ENCODE data around the gene HMBS.
"Not testable (repeated sequence)": the region's sequence is repeated elsewhere in the genome, so short reads cannot be mapped to it uniquely, and the experiment has no call there.

The HMBS gene

DNA sequence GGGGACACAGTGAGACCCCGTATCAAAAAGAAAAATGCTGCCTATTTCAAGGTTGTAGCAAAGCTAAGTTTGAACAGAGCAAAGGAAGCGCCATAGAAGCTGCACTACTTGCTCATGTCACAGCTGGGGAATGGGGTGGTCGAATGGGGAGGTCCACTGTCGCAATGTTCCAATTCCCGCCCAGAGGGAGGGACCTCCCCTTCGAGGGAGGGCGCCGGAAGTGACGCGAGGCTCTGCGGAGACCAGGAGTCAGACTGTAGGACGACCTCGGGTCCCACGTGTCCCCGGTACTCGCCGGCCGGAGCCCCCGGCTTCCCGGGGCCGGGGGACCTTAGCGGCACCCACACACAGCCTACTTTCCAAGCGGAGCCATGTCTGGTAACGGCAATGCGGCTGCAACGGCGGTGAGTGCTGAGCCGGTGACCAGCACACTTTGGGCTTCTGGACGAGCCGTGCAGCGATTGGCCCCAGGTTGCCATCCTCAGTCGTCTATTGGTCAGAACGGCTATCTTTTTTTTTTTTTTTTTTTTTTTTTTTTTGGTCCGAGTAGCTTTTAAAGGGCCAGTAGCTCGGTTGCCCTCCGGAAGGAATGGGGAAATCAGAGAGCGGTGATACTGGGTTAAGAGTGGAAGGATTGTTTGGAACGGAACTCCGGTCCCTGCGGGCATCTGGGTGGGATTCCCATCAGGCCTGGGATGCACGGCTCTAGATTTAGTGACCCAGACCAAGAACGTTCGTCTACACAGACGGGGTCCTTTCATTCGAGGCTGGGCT lies at the start of gene HMBS:
TSS of gene HMBS (plus strand) at position 219 of the 774 bp plus-strand sequence. CDS start at position 372, 153 bp downstream.
- DNase-seq = peak; percentile 94

DNA sequence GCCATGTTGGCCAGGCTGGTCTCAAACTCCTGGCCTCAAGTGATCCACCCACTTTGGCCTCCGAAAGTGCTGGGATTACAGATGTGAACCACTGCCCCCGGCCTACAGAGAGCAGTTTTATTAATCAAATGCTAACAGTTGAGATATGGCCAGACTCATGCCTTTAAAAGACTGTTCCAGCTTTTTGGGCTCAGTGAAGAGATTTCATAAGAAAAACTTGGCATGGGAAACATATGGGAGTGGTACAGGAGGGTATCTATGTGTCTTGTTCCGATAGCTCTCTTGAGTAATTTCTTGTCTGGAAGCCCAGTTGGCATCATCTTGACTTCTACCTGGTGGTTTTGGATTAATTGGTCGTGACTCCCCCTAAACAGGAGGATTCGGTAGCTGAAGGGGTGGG lies 45.8 kb upstream of the HMBS start:
- DNase-seq = no peak

DNA sequence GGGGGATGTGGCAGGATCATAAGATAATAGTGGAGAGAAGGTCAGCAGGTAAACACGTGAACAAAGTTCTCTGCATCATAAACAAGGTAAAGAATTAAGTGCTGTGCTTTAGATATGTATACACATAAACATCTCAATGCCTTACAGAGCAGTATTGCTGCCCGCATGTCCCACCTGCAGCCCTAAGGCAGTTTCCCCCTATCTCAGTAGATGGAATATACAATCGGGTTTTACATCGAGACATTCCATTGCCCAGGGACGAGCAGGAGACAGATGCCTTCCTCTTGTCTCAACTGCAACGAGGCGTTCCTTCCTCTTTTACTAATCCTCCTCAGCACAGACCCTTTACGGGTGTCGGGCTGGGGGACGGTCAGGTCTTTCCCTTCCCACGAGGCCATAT lies 45.2 kb upstream of the HMBS start:
- not testable (repeated sequence) for DNase-seq

DNA sequence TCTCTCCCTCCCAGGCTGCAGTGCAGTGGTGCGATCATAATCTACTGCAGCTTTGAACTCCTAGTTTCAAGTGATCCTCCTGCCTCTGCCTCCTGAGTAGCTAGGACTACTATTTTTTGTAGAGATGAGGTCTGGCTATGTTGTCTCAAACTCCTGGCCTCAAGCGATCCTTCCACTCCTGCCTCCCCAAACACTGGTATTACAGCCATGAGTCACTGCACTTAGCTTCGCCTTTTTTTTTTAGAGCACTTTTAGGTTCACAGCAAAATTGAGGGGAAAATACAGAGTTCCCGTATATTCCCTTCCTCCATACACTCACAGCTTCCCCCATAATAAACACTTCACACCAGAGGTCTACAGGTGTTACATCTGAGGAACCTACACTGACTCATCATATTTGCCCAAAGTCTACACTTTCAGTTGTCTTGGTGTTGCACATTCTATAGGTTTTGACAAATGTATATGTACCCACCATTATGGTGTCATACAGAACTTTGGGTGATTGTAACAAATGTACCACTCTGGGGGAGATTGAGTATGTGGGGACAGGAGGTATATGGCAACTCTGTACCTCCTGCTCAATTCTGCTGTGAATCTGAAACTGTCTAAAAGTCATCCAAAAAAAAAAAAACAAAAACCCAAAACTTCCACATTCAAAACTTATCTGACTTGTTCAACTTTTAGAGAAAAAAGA lies 42.7 kb upstream of the HMBS start:
- no peak for DNase-seq

DNA sequence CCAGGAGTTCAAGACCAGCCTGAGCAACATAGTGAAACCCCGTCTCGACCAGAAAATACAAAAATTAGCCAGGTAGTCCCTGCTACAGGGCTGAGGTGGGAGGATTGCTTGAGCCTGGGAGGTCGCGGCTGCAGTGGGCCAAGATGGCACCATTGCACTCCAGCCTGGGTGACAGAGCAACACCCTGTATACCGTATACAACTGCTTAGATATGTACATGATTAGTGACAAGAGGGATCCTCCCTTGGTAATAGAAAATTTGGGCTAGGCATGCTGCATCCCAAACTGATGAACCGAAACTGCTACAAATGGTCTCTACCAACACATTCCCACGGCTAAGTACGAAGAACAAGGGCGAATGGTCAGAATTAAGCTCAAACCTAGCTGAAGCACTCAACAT lies 41.8 kb upstream of the HMBS start:
- no peak for DNase-seq

DNA sequence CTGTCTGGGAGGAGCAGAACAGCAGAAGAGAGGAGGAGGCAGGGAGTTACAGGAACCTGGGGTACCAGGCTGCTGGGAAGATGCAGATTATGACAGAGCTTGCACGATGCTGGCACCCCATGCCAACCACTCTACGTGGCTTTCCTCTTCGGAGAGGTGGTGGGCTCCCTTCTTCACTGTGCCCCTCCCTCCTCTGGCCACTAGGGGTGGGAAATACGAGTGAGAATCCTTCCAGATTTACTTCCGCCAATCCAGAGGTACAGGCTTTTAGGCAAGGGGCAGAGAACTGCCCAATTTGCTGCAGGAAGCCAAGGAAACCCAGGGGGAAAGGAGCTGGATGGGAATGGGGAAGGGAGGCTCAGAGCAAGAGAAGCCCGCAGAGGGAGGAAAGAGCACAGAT lies 40.0 kb upstream of the HMBS start:
- no peak for DNase-seq

DNA sequence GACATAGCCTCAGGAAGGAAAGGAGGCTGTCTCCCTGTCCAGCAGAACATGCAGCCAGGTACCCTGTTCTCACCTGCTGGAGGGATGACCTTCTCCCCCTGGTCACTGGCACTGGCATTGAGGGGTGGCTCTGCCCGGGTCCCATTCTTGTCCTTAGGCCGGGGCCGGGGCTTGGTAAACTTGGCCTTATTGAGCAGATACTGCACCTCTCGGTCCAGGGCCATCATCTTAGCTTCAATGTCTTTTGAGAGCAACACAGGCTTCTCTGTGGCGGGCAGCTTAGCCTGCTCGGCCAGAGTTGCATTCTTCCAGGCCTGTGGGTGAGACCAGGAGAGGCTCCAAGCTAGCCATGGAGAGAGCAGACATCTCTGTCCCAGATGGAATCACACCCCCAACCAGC lies 38.2 kb upstream of the HMBS start:
- no peak for DNase-seq

DNA sequence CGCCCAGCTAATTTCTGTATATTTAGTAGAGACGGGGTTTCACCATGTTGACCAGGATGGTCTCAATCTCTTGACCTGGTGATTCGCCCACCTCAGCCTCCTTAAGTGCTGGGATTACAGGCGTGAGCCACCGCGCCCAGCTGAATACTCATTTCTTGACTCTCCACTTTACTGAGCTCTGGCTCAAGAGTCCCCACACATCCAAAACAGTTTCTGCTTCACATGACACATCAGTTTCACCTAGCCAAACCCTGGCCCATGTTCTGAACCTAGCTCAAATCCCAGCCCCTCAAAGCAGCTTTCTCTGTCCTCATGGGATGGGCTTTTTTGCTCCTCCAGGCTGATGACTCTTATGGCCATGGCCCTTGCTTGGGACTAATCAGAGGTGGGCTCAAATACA lies 37.5 kb upstream of the HMBS start:
- no peak for DNase-seq

DNA sequence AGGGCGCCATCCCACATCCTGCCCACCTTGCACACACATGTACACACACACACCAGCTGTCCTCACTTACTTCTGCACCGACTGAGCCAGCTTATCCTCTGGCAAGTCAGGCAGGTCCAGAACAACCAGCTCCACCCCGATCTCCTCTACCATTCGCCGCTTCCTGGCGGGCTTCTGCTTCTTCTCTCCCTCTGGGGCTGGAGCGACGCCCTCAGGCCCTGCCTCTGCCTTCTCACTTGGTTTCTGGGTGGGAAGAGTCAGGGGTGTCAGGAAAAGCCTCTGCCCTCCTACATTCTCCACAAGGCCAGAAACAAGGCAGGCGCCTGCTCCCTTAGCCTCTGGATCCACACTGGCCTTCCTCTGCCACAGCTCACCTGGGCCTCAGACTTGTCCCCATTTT lies 36.0 kb upstream of the HMBS start:
- DNase-seq = no peak

DNA sequence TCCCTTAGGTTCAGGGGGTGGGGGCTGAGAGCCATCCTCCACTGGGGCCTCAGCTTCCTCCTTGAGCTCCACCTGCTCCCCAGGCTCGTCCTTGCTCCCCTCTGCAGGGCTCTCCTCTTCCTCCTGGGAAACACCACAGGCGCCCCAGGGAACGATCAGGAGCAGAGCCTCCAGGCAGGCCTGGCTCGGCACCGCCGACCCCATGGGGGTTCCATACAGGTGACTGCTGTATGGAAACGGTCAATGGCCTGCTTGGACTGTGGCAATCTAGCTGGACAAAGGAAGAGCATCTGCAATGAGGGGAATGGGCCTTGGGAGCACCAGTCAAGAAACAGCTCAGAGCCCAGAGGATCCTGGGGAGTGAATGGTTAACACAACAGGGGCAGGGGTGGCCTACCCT lies 35.6 kb upstream of the HMBS start:
- no peak for DNase-seq

DNA sequence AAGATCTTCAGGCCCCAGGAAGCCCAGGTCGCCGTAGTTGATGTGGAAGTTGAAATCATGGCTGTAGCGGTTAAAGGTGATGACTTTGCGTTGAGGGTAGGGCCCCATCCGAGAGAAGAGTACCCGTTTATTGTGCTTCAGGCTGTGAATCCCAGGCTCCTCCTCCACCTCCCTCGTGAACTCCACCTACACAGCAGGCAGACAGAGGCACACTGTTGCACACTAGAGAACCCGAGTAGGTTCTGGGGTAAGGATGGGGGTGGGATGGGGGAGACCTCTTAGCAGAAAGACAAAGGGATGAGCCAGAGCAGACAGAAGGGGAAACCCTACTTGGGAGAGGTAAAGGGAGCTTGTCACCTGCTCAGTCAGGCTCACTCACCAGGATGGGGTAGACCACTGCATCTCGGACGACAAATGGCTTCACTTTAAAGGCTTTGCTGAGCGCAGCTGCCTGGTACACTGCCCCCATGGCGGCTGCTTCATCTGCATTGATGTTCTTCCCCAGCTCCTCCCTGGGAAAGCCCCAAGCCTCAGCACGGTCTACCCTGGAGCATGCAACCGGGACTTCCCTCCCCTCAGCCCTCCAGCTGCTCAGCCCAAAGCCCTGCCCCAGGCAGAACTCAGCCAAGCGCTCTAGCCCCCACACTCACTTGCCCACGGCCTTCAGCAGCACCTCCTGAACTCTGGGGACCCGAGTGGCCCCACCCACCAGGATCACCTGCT lies 33.1 kb upstream of the HMBS start:
- no peak for DNase-seq

DNA sequence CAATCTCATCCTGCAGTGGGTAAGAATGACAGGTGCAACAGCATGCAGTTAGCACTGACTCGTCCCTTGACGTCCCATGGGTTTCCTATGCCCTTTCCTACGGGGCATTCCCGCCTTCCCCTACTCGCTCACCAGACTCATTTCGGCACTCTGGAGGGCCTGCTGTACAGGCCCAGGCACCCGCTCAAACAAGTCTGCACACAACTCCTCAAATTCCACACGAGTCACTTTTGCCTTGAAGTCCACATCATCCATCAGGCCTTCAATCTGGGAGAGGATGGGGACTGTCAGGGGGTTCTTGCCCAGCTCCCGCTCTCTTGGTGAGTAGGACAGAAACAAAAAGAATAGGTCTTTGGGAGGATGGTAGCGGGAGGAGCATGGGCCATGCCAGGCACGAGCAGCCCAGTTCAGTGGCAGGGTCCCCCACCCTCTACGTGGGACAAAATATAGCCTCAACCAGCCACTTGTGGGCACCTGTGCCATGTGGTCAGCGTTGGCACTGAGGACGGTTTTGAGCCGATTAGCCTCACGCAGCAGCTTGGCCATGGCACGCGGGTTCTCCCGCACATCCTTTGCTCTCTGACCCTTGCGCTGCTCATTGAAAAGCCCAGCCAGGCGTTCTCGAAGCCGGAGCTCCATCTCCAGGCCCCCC lies 32.4 kb upstream of the HMBS start:
- no peak for DNase-seq

DNA sequence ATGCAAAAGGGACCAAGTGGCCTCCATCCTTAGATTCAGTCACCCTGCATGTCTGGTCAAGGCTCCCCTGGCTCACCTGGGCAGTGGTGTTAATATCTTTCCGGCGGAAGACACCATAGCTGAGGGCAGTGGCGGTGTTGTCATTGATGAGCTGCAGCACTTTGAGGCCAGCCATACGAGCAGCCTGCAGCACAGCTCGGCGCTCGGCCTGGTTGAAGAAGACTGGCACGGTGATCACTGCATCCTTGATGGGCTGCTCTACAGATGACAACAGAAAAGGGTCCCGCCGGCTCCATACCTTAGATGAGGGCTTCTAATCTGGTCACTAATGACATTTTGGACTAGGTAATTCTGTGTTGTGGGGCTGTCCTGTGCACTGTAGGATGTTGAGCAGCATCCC lies 30.3 kb upstream of the HMBS start:
- no peak for DNase-seq

DNA sequence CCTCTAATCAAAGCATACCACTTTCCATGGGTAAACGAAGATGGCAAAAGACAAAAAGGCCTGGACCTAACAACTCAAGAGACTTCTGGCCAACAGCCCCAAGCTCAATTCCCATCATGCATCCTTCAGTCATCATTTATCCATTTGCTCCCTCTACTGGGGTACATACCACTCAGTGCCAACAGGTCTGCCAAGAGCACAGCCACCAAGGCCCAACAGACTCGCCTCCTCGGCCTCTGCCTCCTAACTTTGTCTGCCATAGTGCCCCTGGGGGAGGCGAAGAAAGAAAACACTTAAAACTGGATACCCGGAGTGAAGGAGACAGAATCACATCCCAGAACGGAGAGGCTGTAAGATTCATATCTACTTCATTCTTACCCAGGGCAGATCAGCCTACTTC lies 28.8 kb upstream of the HMBS start:
- DNase-seq = peak; percentile 22

DNA sequence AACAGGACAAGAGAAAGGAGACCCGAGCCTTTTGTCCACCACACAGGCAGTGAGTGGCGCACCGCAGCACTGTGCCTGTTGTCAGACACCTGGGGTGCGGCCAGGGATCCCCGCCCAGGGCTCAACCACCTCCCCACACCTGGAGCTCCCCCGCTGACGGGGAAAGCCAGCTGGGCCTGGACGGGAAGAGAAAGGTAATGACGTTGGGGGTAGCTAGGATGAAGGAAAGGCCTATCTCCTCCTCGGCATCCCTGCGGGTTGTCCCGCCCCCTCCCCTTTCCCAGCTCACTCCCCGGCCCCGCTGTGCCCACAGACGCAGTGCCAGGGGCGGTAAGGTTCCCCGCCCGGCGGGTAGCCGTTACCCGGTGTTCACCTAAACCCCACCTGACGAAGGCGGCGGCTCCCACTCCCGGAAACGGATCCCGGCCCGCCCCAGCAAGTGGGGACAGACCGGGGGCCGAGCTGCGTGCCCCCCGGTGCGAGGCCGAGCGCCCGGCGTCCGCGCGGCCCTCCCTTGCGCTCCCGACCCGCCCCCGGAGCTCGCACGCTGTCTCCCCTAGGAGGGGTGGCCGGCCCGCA lies 28.2 kb upstream of the HMBS start:
- DNase-seq = no peak

DNA sequence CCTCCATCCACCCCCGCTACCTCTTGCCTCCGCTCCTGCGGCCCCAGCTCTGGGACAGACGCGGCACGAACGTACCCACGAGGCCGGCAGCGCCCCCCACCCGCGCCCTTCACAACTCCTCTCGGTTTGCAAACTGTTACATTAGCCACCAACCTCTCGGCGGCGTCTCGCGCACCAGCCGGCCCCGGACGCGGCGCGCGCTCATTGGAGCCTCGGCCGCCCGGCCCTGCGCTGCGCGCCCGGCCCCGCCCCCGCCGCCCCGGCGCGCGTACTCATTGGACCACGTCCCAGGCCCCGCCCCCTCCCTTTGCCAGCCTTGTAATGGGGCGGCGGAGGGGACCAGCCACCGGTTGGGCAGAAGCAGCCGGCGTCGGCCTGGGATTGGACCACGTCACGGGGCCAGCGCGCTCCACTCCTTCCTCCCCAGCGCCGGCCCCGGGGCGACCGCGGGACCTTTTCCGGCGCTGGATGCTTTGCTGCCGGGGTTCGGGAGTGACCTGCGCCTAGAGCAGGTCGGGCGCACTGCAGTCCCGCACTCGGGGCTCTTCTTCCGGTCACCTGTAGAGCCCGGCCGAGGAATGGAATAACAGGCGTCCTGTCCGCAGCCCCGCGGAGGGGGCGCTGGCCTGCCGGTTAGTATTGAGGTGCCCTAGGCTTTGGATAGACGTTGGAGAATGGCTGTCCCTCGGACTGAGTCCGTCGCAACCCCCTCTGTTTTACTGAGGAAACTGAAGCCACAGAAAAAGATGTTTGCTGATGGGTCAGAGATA lies 27.5 kb upstream of the HMBS start, which contains the start of gene HYOU1:
TSS of gene HYOU1 (minus strand) at position 206 of the 770 bp plus-strand sequence. CDS start 1,045 bp downstream, outside the sequence.
- DNase-seq = peak; percentile 86

DNA sequence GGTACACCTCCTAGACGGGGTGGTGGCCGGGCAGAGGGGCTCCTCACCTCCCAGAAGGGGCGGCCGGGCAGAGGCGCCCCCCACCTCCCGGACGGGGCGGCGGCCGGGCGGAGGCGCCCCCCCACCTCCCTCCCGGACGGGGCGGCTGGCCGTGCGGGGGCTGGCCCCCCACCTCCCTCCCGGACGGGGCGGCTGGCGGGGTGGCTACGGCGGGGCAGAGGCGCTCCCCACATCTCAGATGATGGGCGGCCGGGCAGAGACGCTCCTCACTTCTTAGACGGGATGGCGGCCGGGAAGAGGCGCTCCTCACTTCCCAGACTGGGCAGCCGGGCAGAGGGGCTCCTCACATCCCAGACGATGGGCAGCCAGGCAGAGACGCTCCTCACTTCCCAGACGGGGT lies 25.6 kb upstream of the HMBS start:
- DNase-seq = not testable (repeated sequence)

DNA sequence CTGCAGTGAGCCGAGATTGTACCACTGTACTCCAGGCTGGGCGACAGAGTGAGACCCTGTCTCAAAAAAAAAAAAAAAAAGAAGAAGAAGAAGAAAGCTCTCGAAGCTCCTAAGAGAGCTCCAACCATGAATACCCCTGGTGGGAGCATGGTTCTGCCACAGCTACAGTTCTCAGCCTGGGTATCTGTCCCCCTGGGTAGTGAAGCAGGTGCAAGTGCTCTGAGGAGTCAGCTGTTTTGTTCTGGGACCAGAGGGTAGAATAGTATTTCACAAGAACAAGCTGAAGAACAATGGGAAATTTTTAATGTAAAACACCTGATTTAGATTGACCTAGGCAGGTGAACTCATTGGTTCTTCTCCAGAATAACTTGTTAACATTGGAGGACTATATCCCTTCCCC lies 23.4 kb upstream of the HMBS start:
- DNase-seq = no peak

DNA sequence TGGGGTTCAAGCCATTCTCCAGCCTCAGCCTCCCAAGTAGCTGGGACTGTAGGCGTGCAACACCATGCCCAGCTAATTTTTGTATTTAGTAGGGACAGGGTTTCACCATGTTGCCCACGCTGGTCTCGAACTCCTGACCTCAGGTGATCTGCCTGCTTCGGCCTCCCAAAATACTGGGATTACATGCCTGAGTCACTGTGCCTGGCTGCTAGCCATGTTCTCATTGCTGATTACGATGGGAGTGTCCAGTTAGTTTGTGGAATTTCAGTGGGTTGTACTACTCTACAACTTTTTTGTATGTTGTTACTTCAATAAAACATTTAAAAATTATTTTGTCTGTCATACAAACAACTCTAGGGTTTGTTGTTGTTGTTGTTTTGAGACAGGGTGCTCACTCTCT lies 21.9 kb upstream of the HMBS start:
- no peak for DNase-seq

DNA sequence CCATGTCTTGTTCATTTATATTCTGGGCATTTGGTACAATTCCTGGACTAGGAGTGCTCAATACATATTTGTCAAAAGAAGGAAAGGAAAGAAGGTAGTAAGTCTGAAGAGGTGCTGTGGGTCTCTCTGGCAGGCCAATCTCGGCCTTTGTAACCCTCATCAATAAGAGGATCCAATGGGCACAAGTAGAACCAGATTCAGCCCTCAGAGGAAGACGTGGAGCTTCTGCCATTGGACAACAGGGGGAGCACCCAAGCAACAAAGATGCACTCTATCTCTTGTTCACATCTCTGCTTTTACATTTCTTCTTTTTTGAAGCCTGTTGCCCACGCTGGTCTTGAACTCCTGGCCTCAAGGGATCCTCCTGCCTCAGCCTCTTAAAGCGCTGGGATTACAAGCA lies 19.3 kb upstream of the HMBS start:
- no peak for DNase-seq

DNA sequence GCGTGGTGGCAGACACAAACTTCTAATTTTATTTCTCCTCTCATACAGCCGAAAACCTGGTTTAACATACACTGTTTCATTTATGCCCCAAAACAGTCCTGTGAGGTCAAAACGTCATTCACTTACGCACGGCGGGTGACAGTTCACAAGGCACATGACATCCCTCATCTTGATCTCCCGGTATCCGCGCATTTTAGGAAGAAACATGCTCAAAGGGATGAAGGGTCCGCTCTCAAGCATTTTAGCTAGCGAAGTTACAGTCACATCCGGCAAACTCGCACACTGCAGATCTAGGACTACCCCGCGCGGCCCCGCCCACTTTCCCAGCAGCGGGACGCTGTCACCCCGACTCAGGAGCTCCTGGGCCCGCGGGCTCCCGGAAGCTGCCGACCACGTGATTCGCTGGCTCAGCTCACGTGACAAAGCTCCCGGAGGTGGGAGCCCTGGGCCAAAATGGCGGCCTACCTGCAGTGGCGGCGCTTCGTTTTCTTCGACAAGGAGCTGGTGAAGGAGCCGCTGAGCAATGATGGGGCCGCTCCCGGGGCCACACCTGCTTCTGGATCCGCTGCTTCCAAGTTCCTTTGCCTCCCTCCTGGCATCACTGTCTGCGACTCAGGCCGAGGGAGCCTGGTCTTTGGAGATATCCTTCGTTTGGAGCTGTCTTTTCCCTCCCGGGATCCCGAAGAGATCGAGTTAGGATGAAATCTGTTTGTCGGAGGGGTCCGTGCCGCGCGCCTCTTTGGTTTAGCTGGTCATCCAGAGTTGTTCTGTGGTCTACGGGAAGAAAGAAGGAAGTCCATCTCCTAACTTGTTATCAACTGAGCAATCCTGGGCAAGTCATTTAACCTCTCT lies 17.1 kb upstream of the HMBS start, which contains the start of gene VPS11:
TSS of gene VPS11 (plus strand) at position 448 of the 852 bp plus-strand sequence. CDS start at position 454, 6 bp downstream.
- DNase-seq = peak; percentile 87
